COLO668 (cell line): ENCODE results near the gene GPR146.

Experiments
- DNase-seq: peaks from one replicate; lab custom pipeline; 2025; ENCODE audit not compliant: unreplicated experiment; lab: John Stamatoyannopoulos, UW

Gene GPR146

DNA sequence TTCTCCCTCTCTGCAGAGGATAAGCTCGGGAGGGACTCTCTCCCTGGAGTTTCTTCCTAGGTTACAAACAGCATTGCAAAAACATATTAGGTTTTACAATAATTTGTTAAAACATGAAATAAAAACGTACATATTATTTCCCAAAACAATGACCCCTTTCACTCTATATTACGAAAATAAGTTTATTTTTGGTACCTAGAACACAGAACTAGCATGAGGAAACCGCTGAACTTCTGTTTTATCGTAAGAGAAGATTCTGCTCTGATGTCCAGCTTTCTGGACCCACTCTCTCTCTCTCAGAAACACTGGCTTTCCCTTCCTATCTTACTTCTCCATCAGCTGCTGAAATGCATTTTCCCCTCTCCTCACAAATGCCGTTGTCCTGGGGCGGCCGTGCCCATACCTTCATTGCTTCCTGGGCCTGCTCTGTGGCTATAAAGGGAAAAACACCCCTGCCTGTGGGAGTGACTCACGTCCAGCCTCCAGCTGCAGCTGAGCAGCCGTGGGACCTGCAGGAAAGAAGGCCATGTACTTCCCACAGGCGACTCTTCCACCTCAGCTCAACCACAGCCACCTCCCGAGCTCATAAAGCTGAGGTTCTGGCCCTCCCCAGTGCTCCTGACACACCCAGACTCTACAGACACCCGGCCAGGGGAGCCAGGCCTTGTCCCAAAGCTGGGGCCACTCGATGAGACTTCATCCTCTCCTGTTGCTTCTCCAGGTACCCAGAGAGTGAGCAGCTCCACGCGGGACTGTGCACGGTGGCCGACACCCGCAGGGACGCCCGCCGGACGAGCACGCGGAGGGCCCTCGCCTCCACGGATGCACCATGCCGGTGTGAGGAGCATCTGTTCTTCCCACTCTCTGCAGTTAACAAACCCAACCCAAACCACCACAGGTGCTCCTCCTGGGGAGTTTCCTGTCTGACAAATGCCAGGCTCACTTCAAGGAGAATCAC, 46.6 kb downstream of the GPR146 start:
- no peak for DNase-seq

GRCh38 chr7:1091644-1092027, 47.3 kb downstream of the GPR146 start:
- DNase-seq, result no peak

- DNase-seq, result no peak
Measured at GRCh38 chr7:1092161-1092632, 47.9 kb downstream of the GPR146 start.

GRCh38 chr7:1092806-1093501, 48.6 kb downstream of the GPR146 start:
- DNase-seq, result no peak

DNA sequence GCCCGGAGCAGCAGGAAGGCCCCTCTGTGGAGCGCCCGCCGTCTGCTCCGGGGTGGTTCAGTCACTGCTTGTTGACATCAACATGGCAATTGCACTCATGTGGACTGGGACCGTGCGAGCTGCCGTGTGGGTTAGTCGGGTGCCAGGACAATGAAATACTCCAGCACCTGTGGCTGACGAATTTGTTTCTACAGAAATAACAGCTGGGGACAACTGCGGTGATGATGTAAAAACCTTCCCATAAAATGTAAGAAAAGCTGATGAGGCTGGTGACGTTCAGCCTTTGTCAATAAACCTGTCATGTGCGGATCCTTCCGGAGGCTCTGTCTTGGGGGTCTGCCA, 49.1 kb downstream of the GPR146 start:
- DNase-seq, result no peak

DNA sequence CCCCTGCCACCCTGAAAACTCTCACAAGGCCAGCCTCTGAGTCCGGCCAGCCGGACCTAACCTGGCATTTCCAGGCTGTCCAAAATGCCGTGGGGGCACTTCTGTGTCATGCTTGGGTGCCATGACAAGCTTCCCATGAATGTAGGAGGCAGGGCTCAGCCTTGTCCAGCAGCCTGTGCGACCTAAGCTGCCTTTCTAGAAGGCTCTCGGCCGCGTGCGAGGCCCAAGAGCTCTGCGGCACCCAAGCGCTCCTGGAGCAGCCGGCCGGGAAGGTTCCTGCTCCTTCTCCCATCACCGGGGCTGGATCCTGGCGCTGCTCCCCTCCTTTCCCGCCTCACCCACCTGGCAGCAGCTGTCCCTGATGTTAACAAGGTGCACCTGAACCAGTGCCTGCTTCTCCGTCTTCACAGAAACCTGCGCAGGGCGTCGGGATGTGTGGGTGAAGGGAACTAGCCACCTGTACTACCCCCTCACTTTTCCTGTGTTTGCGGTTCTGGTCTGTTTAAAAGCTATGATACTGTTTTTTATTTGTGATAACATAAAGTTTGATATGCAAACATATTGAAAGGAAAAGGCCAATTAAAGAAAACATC, 49.7 kb downstream of the GPR146 start:
- no peak for DNase-seq

DNA sequence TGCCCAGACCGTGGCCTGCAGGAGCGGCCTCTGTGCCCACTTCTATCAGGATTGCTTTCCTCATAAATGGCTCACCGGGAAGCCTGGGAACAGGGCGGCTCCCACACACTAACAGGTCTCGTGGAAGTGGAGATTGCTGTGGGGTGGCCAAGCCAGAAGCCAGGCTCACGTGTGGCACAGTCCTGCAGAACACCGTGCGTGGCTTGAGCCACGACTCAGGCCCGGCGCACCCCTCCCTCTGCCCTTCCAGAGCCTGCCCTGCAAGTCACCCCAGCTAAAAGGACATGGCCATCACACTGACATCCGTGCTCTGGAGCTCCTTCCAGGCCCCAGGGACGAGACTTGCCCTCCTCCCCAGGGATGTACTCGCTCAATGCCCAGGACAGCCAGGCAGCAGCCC, 50.5 kb downstream of the GPR146 start:
- DNase-seq, result no peak

DNA sequence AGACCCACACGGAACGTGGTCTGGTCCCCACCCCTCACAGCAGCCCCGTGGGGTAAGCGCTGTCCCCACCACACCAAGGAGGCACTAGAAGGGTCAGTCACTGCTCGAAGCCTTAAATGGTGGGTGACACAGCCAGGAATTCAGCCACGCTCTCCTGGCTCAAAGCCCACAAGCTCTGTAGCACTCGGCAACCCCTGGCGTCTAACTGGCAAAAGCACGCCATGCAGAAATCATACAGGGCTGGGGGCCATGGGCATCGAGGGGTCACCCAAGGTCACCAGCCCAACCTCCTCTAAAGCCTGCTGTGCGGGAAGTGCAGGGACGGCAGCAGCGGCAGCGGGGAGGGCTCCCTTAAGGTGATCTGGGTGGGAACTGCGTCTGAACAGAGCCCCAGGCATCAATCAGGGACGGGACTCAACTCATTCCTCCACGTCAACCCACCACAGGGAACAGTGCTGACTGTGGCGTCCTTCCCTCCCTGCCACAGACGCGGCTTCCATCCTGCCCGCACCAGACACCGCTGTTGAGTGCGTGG, 51.3 kb downstream of the GPR146 start:
- no peak for DNase-seq

DNA sequence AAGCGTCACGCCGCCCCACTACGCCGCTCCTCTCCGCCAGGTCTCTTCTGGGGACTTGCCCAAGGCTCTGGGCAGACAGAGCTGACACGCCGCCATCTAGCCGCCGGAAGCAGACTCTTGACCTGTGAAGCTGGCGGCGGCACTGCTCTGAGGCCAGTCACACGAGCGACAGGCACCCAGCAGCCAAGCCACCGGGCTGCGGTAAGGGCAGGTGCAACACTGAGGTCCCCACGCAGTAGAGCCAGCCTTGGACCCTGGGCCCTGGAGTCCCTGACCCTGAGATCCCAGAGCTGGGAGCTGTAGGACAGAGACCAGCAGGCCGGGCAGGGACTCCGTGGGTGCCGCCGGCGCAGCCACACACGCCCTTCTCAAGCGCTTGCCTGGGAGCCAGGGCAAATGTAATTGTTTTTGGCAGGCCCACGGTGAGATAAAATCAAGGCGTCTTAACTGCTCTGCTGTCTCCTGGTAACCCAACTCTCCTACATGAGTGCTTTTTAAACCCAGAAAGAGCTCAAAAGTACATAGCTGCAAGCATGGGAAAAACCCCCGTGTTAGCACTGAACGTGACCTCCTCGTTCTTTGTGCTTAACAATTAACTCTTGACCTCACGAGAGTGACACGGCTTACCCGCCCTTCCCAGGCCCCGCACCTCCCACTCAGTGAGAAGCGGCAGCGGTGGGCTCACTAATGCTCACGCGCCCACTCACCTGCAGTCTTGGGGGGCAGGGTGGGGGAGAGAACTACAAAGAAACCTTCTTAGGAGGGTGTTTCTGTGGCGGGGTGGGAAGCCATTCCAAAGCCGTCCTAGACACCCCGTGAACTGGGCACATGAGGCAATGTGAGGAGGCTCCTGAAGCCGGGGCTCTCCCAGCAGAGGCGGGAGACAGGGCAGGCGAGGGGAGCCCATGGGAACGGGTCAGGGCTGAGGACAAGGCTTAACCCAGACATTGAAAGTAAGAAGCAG, 52.1 kb downstream of the GPR146 start:
- DNase-seq, result no peak

DNA sequence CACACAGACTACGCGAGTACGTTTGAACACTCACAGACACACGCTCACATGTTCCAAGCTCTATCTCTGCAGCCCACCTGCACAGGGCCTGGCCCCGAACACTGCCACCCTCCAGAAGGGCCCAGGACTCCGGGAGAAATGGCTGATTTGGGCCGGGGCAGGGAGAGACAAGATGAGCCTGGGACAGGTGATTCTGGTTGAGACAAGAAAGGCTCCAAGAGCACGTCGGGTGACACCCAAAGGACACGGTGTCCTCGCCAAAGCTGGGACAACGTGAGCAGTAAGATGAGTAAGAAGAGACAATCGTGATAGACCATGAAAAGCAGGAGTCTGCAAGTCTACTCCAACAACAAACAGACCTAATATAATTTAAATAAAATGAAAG, 52.8 kb downstream of the GPR146 start:
- no peak for DNase-seq

DNA sequence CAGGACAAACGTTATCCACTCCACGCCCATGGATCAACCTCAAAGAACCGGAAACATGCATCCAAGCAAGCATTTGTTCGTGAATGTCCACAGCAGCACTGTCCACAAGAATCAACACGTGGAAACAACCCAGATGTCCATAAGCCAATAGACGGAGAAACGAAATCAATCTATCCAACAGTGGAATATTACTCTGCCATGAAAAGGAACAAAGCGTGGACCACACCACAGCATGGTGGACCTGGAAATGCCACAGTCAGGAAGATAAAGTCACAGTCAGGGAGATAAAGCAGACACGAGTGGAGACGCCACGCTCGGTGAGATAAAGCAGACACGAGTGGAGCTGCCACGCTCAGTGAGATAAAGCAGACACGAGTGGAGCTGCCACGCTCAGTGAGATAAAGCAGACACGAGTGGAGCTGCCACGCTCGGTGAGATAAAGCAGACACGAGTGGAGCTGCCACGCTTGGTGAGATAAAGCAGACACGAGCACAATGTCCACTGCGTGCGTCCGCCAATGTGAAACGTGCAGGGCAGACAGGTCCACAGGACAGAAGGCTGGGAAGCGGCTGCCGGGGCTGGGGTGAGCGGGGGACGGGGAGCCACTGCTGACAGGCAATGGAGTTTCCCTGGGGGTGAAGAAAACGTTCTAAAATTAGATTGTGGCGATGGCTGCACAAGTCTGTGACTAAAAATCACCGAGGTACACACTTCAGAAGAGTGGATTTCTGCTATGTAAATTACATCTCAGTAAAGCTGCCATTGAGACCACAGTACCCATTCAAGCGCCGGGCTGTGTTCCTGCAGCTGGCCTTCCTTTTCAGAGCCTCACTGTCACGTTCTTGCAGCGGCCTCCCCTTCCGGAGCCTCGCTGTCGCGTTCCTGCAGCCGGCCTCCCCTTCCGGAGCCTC, 54.2 kb downstream of the GPR146 start:
- DNase-seq, result no peak

- no peak for DNase-seq
Measured at GRCh38 chr7:1099154-1099542, 54.8 kb downstream of the GPR146 start.

GRCh38 chr7:1099637-1100036, 55.3 kb downstream of the GPR146 start:
- peak; percentile 67 for DNase-seq

DNA sequence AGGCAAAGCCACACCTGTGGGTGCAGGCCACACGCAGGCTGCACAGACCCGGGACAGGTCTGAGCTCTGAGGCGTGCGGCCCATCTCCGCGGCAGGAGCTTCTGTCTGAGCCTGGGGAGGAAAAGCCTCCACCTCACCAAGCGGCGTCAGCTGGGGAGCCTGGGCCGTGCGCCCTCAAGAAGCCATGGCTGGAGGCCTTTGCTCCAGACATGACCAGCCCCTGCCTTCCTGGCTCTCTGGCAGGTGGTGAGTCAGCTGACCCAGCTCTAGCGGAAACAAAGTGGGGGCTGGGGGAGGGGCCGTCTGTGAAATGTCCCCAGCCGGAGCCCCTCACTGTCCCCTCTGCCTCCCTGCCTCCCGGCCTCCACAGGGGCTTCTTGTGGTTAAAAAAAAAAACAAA, 56.0 kb downstream of the GPR146 start:
- DNase-seq, result peak; percentile 47

- DNase-seq, result peak; percentile 70
Measured at GRCh38 chr7:1100834-1101562, 56.7 kb downstream of the GPR146 start.

DNA sequence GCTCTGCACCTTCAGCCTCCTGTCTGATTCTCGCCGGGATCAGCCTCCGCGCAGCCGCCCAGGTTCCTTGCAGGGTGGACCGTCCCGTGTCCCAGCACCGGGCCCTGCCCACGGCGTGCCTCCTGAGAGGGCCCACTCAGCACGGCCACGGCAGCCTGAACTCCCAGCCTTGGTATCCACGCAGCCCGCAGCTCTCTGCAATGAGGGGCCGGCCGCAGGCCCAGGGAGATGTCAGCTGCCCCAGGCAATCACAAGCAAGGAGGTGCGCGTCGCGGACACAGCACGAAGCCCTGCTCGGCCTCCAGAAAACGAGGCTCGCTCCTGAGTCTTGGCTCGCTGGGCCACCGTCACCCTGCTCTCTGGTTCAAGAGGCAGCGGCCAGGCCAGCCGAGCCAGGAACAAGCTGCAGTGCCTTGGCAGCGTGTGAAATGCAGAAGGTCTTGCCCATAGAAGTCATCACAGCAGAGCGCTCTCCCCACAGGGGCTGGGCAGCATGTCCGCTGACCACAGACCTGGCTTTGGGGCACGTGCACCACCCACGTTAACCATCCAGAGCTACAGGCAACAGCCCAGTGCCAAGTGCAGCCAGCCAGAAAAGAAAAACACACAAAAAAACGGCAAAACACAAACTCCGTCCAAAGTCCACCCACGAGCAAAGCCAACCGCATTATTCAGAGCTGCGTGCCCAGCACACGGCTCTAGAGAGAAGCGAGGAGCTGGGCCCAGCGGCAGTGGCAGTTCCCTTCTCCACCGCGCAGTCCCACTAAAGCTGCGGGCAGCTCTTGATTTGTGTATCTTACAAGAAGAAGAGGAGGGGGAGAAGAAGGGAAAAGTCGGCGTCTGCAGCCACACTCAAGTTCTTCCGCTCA, 57.5 kb downstream of the GPR146 start:
- DNase-seq, result no peak

DNA sequence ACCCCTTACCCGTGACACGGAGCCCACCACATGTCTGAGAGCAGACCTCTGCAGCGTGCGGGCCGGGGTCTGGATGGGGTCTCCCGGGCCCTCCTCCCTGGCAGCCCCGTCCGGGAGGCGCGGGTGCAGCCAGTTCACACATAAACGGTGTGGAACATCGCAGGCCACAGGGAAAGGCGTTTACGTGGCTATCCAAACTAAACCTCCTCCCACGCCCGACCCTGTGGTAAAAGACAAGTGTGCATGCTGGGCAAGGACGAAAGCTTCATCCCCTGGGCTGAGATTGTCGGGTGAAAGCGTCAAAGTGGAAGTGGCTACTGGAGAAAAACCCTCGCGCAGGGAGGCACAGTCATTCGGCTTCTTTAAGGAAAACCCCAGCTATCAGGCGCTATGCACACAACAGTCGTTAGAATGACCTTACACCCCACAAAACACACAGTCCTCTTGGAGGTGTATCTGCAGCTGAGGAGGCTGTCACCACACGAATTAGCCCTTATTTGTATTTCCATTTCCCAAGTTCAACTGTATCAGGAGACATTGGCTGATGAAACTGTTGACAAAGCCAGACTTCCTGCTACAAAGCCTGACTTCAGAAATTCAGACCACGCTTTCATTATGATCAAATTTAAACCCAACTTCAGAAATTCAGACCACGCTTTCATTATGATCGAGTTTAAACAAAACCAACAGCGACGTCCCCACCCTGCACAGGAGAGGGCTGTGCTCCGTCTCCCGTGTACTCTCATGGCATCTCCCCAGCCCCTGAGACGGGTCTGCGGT, 58.9 kb downstream of the GPR146 start:
- no peak for DNase-seq
